Measurements from ENCODE around the gene EIF3B. TPM values are rescaled to one million over a fixed set of nuclear protein-coding genes. Genes with fewer than 3 reads are reported as not detected.

Gene EIF3B
- 201 and 211 TPM in 2 replicates for total RNA-seq (2012; rRNA removed)
- polyA plus RNA-seq (2012; rRNA removed): 105 and 107 TPM in 2 replicates
- 68.3 and 87.5 TPM in 2 replicates for polyA plus RNA-seq (2012; cell fraction: cytosol; rRNA removed)
- polyA plus RNA-seq (2012; cell fraction: nucleus; rRNA removed; ENCODE audit: low replicate concordance): 232 and 274 TPM in 2 replicates
- percentile 89 among the genes with signal in this experiment for Bru-seq, nascent RNA
- BruChase-seq, experiment 1, labeled RNA remaining after a 6-hour chase: percentile 91 among the genes with signal in this experiment
- BruChase-seq, experiment 2, labeled RNA remaining after a 2-hour chase: percentile 86 among the genes with signal in this experiment
- long read RNA-seq, transcript EIF3B-201 (19 exons, 3,055 nt): major isoform, 245 of 524 reads
- long read RNA-seq, transcript EIF3B-202 (19 exons, 2,966 nt): minor isoform, 141 of 524 reads
- long read RNA-seq, partial matches to known transcripts: 19 of 524 reads
- long read RNA-seq, other reads (novel, unspliced or antisense): 119 of 524 reads

DNA sequence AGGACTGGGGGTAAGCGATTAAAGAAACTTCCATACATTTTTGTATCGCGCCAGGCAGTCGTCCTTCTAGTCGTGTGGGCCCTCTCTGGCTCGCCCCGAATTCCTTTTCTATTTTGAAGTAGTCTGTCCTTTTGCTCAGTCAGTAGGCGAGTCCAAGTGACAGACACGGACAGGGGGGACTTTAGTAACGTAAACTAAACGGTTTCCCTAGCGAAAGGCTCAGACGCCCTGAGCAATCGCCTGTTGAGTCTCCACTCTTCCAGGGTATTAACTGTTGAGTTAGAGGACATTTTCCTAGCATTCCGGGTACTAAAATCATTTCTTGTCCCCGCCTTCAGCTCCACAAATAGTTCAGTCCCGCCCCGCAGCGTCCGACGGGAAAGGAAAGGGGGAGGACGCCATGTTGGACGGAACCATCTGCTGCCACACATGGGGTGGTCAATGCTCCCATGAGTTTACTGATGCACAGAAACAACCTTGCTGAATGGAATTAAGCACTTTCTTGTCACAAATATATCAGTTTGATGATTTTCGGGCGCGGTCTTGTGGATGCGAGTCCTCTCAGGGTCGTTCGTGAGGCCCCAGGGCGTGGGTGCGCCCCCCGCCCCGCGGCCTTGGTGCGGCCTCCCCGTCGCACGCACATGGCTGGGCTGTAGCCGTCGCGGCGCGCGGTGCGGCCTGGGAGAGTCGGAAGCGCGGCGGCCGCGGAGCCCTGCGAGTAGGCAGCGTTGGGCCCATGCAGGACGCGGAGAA is at the start of gene EIF3B:
EIF3B (plus strand) TSS at position 642 of the 753 bp plus-strand sequence; CDS start at position 737, 95 bp downstream.
- peak within 1 kb of the TSS; percentile 95 for H2AFZ ChIP-seq (replicated peaks; ENCODE audit: low read length, poor library complexity)
- H3K27me3 ChIP-seq (ENCODE audit: control insufficient read depth, insufficient read depth, low read length): no peaks in the 10 kb centered on the region
- peak within 1 kb of the TSS; percentile 96 for H4K5ac ChIP-seq (ENCODE audit: low read depth, low read length)
- peak within 1 kb of the TSS; percentile 99 for H4K91ac ChIP-seq (ENCODE audit: insufficient read depth, low read depth, low read length)
- BruUV-seq (replicated peaks): no TSS peak
- ATAC-seq (ENCODE audit: low read depth): peak; percentile 85
- peak within 1 kb of the TSS; percentile 76 for H2AK5ac ChIP-seq (ENCODE audit: low read depth, low read length)
- peak within 1 kb of the TSS; percentile 87 to 99 for H4K8ac ChIP-seq (ENCODE audit: low read depth in 2 of 2, low read length in 2 of 2)
- peak; percentile 94 for DNase-seq
- peak within 1 kb of the TSS; percentile 97 for H2BK5ac ChIP-seq (ENCODE audit: low read depth, low read length, poor library complexity, severe bottlenecking)
- H2BK20ac ChIP-seq (ENCODE audit: low read depth, low read length): peak within 1 kb of the TSS; percentile 100
- dilution Hi-C loops (cut with HindIII; ENCODE audit: low sequenced_read_pairs, unreplicated experiment): no loop called here
- H3K27ac ChIP-seq (ENCODE audit: insufficient read depth, low read length): peak within 1 kb of the TSS; percentile 96
- H3K4me3 ChIP-seq (ENCODE audit: insufficient read depth, low read depth, low read length): peak within 1 kb of the TSS; percentile 55
- peak within 1 kb of the TSS; percentile 98 for H3K18ac ChIP-seq (ENCODE audit: low read depth, low read length)
- peak within 1 kb of the TSS; percentile 100 for H2BK120ac ChIP-seq (ENCODE audit: low read depth, low read length)
- peak within 1 kb of the TSS; percentile 100 for H3K23ac ChIP-seq (ENCODE audit: low read depth, low read length)
- H3K56ac ChIP-seq (ENCODE audit: extremely low read depth, insufficient read depth, low read length): peak within 1 kb of the TSS; percentile 100
- peak within 1 kb of the TSS; percentile 97 for H2BK15ac ChIP-seq (ENCODE audit: low read depth, low read length)
- H3K9me1 ChIP-seq (ENCODE audit: insufficient read depth, low read length): peaks cover 12% of the 10 kb centered on the region
- TF ChIP-seq CHD1 (IDR thresholded peaks at IDR 0.05; ENCODE audit: low read depth, low read length): peak; percentile 99; the same call in 1 of the 2 replicates
- no peak for TF ChIP-seq ELK1 (IDR thresholded peaks at IDR 0.05; ENCODE audit: borderline replicate concordance, low read depth, low read length)
- TF ChIP-seq, protein P1, sequence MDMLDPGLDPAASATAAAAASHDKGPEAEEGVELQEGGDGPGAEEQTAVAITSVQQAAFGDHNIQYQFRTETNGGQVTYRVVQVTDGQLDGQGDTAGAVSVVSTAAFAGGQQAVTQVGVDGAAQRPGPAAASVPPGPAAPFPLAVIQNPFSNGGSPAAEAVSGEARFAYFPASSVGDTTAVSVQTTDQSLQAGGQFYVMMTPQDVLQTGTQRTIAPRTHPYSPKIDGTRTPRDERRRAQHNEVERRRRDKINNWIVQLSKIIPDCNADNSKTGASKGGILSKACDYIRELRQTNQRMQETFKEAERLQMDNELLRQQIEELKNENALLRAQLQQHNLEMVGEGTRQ (IDR thresholded peaks at IDR 0.05; ENCODE audit: low read depth, low read length): 0 out of 2 replicates have a peak, but pooled peaks have one; percentile 18
- peak; percentile 95 for TF ChIP-seq POLR2A (IDR thresholded peaks at IDR 0.05; ENCODE audit: low read depth, low read length)
- TF ChIP-seq MXI1 (IDR thresholded peaks at IDR 0.05; ENCODE audit: borderline replicate concordance, low read depth, low read length): peak; percentile 93; the same call in 1 of the 2 replicates
- peak; percentile 96 for TF ChIP-seq BHLHE40 (IDR thresholded peaks at IDR 0.05; ENCODE audit: low read depth, low read length)
- TF ChIP-seq FOS (IDR thresholded peaks at IDR 0.05; ENCODE audit: low read depth, low read length): no peak
- peak; percentile 51; the same call in 1 of the 2 replicates for TF ChIP-seq MAZ (IDR thresholded peaks at IDR 0.05; ENCODE audit: borderline replicate concordance, low read depth, low read length)
- H3K9ac ChIP-seq (ENCODE audit: low read depth, low read length): peak within 1 kb of the TSS; percentile 99
- no peaks in the 10 kb centered on the region for H3K9me3 ChIP-seq (ENCODE audit: control insufficient read depth, insufficient read depth, low read length)
- CTCF ChIA-PET: no interaction called here
- peaks cover 3% of the 10 kb centered on the region for H3K4me1 ChIP-seq (ENCODE audit: control insufficient read depth, insufficient read depth, low read length)
- peak within 1 kb of the TSS; percentile 99 for H3K14ac ChIP-seq (replicated peaks; ENCODE audit: low read depth, low read length)
- H2AK9ac ChIP-seq (replicated peaks; ENCODE audit: low read depth, low read length, poor library complexity): peak within 1 kb of the TSS; percentile 99
- H4K20me1 ChIP-seq (ENCODE audit: insufficient read depth, low read length): peaks cover 46% of the 10 kb centered on the region
- intact Hi-C loops (cut with micrococcal nuclease): no loop called here
- peak within 1 kb of the TSS; percentile 91 for H3K4me2 ChIP-seq (ENCODE audit: low read depth, low read length)
- peaks cover 9% of the 10 kb centered on the region for H3K36me3 ChIP-seq (ENCODE audit: control insufficient read depth, insufficient read depth, low read length)
- H3K4ac ChIP-seq (ENCODE audit: low read depth, low read length): peak within 1 kb of the TSS; percentile 99
- peaks cover 2 to 40% of the 10 kb centered on the region in 2 experiments; a peak in 3 of 4 replicates for H3K79me1 ChIP-seq (ENCODE audit: low read depth in 1 of 2, low read length in 2 of 2)
- POLR2A ChIA-PET (ENCODE audit: unreplicated experiment): interaction anchor here (0.6 kb wide), 2 partner anchors 17 to 80 kb away, joined by 3 read pairs; no protein-coding TSS in a partner anchor
- in situ Hi-C loops (cut with MboI; ENCODE audit: low sequenced_read_pairs): no loop called here
- 0% methylated on average over 19 of the region's 55 CpGs; no CpG with 5 or more reads in 1 of the 2 experiments for WGBS, 2 experiments (ENCODE audit: extremely low coverage in 2 of 2, insufficient read length in 1 of 2)
